SH-SY5Y (cell line): Measurements from ENCODE around the gene ACP5.

Experiments used
- GATA2 ChIP-seq: IDR thresholded peaks from 2 replicates; pipeline ENCODE4 v1.6.1; 2011; ENCODE audit warnings: mild to moderate bottlenecking, low read depth, low read length
- GATA3 ChIP-seq: IDR thresholded peaks from 2 replicates; pipeline ENCODE4 v1.6.1; 2011; ENCODE audit warnings: low read depth, mild to moderate bottlenecking, low read length, moderate library complexity

DNA sequence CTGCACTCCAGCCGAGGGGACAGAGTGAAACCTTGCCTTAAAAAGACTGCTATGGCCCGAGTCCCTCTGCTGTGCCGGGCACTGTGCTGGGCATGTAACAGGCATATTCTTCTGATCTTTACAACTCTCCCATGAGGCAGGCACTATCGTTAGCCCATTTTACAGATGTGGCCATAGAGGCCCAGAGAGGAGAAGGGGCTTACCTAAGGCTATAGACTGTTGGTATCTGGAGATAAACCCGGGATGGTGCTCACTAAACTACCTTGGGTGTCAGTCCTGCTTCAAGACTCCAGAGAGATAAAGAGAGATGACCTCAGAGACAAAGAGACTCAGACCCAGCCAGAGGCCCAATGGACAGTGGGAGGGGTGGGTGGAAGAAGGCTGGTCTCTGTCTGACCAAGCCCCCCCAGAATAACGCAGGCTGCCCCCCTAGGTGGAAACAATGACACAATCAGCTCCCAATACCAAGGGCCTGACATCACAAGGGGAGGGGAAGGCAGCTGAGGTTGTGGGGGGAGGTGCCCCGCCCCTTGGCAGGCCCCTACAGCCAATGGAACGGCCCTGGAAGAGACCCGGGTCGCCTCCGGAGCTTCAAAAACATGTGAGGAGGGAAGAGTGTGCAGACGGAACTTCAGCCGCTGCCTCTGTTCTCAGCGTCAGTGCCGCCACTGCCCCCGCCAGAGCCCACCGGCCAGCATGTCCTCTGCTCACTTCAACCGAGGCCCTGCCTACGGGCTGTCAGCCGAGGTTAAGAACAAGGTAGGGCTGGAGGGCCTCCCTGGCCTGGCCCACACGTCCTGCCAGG, 39.0 kb downstream of the ACP5 start, which contains the start of gene CNN1:
- TF ChIP-seq GATA2 (no peak), GATA3 (no peak)
